Stimulated activated CD8-positive, alpha-beta memory T cell treated with anti-CD3 and anti-CD28 coated beads, Interleukin-7, amount 100 ng/mL, for 24 hours (primary cell): ENCODE data around the gene TRIP12.
"Not testable (repeated sequence)": the region's sequence is repeated elsewhere in the genome, so short reads cannot be mapped to it uniquely, and the experiment has no call there.

Experiments
- DNase-seq: peaks from one replicate; pipeline ENCODE4 v3.0.0-alpha.2; 2020; ENCODE audit warnings: low read depth

The TRIP12 gene

GRCh38 chr2:229768235-229768634 is 153.6 kb downstream of the TRIP12 start:
- no peak for DNase-seq

DNA sequence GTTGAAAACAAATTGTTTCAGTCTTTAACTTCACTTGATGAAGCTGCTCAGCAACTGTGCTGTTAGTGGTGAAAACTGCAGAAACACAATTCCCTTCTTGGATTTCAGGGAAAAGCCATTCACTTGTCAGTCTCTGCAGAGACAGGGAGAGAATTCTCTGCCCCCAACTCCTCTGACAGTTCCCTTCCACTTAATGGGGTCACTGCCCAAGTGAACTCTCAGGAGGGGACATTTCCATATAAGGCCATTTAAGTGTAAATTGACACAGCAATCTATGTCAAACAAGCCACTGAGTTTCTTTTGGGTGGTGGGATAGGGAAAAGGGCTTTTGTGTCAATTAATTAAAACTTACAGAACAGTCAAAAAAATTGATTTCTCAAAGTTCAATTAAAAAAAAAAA is 156.1 kb downstream of the TRIP12 start:
- DNase-seq: no peak

- no peak for DNase-seq
These were observed 160.1 kb downstream of the TRIP12 start for GRCh38 chr2:229761663-229762062.

GRCh38 chr2:229757462-229757861 is 164.3 kb downstream of the TRIP12 start:
- not testable (repeated sequence) for DNase-seq

DNA sequence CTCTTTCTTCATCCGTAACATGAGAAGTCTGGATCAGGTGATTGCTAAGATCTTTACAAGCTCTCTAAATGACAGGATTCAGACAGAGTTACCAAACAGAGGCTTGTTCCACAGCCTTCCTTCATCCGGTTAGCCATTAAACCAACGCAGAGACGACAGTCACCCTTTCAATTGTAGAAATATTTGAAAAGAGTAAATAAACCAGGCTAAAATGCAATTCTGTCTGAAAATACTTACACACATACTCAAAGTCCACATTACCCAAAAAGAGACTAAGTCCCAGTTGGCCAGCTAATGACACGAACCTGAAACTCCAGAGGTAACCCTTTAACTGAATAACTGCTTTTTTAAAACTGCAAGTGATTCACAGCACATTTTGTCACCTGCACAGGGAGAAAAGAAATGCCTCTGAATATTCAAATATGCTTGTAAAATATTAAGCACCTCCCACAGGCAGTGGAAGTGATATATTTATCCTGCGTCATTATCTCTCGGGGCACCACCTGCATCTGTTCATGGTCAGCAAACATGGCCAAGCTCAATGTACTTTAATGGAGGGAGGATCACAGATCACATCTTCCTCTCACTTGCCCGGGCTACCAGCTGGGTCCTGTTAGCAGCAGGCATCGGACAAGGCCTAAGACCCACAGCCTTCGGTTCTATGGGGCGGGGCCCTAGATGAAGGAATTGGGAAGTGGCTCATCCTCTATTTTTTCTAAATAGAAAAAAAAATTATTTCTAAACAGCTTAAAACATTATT is 168.7 kb downstream of the TRIP12 start:
- DNase-seq: no peak

- DNase-seq: no peak
These were observed 172.0 kb downstream of the TRIP12 start for GRCh38 chr2:229749779-229750178.

- no peak for DNase-seq
These were observed 172.9 kb downstream of the TRIP12 start for GRCh38 chr2:229748950-229749349.

- not testable (repeated sequence) for DNase-seq
These were observed 179.1 kb downstream of the TRIP12 start for GRCh38 chr2:229742691-229743090.

DNA sequence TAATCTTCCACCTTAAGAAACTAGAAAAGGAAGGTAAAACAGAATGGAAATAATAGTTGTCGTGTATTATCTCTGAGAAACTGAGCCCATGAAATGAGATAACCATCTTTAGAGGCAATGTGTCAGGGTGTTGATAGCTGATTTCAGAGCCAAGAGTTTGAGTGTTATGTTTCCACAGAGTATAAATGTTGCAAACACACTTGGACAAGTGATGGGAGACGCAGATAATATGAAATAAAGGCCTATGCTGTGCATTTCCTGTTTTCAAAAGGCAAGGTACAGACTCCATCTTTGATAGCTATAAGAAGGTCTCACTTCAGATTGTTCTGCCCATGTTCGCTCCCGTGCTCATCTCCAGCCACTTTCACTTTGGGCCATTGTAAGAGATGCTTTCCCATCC is 181.5 kb downstream of the TRIP12 start:
- no peak for DNase-seq

- DNase-seq: no peak
These were observed 183.7 kb downstream of the TRIP12 start for GRCh38 chr2:229738024-229738625.

- DNase-seq: no peak
These were observed 187.4 kb downstream of the TRIP12 start for GRCh38 chr2:229734410-229734809.

DNA sequence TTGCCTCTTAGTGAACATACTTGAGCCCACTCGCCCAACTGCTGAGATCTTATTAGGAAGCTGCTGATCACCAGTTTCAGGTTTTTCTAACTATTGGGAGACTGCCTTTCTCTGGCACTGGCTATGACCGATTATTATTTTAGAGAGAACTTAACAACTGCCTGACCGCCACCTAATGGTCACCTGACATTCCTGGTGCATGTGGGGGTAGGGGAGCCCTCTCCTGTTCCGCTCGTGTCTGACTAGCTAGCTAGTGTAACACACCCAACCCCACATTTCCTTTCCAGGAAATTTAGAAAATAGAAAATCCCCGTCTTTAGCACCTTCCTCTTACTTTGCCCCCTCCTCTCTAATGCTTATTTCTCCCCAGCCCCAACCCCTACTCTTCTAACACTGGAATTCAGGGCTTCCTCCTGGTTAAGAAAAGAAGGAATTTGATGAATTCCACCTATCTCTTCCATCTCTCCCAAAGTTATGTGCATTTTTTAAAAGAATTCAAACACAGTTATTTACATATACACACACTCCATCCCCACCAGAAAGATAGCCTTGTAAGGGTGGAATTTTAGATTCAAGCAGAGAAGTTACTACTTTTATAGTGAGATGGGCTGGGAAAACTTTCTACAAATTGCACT is 188.1 kb downstream of the TRIP12 start:
- no peak for DNase-seq

DNA sequence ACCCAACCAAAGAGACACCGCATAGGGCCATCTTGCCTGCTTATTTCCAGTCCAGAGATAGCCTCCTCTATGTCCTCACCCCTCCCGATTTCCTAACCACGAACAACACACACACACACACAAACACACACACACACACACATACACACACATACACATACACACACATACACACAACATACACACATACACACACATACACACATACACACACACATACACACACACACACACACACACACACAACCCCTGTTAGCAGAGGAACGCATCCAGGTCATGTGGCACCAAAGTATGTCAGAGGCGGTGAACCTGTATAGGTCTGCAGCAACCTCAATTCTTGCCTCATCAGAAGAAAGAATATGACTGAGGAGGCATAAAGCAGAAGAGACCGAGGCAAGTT is 188.9 kb downstream of the TRIP12 start:
- no peak for DNase-seq

- no peak for DNase-seq
These were observed 189.9 kb downstream of the TRIP12 start for GRCh38 chr2:229731916-229732315.

DNA sequence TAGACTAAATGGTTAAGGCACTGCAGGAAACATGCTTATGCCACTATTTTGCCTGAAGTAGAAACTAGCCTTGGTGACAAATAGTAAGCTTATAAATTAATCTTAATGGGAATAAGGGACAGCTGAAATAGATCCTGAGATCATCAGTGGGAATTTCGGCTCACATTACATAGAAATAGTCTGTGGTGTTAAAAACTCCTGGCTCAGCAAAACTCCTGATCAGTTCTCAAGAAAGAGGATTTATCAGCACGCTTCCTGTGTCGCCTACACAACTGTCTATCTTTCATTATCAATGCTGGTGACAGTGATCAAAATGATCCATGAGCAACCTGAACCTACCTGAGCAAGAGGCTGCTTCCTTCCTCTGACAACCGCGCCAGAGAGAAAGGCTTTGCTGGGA is 190.4 kb downstream of the TRIP12 start:
- DNase-seq: no peak

DNA sequence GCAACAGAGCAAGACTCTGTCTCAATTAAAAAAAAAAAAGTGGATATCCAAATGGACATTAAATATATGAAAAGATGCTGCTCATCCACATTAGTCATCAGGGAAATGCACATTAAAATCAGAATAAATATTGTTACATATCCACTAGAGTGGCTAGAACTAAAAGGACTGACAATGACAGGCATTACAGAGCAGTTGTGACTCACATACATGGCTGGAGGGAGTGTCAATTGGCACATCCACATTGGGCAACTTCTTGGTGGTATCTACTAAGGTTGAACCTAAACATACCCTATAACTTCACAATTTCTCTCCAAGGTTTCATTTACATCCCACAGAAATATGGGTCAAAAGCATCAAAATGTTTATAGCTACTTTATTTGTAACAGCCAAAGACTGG is 193.4 kb downstream of the TRIP12 start:
- DNase-seq: no peak

DNA sequence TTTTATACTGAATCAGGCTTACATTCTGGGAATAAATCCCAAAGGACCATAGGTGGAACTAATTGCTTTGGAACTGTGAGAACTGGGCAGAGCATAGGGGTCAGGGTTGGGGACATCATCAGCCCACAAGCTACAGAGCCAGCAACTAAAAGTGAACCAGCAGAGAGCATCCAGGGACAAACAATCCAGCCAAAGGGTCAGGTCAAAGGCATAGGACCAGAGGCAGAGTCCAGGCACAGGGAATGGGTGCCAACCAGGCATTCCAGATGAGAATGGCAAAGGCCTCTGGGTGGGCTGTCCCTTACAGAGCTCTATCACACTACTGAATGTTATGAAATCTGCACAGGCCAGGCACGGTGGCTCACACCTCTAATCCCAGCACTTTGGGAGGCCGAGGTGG is 195.2 kb downstream of the TRIP12 start:
- no peak for DNase-seq

DNA sequence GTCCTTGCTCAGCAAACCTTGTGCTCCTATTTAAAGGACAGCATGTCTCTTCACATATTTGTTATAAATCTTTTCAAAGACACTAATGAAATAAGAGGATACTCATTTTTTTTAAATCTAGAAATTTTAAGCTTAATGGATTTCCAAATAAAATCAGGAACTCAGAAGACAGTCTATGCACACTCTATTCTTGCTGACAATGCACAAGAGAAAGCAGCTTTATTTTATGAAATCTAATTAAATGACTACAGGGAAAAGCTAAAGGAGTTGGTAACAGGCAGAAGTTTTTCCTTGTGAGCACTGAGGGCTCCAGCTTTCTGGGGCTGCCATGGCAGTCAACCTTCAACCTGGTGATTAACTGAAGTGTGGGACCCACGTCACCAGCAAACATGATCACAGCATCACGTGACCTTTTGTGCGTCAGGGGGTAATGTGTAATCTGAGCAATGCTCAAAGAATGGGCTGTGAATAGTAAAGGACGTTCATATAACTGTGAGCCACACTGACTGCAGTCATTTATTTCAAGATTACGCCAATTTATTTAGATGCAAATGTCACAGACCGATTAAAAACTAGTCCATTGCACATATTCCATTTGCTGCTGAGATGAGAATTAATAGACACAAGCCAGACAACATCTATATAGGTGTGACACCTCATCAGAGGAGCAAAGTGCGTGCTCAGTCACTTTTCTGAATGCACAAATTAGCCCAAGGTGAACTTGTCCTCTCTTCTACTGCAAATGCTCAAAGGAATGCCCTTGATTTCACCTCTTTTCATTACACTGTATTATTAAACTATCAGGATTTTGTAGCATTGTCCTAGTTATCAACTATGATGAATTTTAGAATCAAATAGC is 195.9 kb downstream of the TRIP12 start:
- no peak for DNase-seq

DNA sequence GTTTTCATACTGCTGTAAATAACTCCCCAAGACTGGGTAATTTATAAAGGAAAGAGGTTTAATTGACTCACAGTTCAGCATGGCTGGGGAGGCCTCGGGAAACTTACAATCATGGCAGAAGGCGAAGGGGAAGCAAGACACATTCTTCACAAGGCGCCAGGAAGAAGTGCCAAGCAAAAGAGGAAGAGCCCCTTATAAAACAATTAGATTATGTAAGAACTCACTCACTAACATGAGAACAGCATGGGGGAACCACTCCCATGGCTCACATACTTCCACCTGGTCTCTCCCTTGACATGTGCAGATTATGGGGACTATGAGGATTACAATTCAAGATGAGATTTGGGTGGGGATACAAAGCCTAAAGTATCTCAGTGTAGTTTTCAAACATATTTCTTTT is 198.6 kb downstream of the TRIP12 start:
- not testable (repeated sequence) for DNase-seq

DNA sequence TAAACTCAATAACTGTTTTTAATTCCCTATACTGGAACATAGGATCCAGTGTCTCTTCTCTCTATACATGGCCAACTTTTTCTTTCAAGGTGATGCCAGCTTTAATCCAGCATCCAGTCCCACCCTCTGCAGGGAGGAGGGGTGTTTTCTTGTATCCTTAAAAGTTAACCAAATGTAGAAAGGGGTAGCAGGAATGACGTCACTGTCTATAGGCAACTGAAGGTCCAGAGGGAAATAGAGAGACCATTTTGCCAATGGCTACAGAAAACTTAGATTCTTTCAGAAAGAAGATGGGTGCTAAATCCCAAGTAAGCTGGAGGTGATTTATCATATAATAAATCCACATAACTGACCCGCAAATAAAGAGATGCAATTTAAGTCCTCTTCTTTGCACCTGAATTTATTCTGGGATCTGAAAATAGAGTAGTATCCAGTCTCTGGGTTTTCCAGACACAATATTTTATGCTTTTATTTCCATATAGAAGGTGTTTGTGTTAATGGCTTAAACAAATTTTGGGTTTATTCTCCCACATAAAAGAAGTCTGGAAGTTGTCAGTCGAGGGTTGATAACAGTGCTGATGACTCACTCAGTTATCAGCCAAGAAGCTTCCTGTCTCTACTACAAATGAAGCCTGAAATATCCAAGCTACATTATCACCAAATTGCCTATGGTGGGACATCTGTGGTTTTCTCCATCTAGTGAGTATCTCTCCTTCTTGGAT is 201.7 kb downstream of the TRIP12 start:
- no peak for DNase-seq

DNA sequence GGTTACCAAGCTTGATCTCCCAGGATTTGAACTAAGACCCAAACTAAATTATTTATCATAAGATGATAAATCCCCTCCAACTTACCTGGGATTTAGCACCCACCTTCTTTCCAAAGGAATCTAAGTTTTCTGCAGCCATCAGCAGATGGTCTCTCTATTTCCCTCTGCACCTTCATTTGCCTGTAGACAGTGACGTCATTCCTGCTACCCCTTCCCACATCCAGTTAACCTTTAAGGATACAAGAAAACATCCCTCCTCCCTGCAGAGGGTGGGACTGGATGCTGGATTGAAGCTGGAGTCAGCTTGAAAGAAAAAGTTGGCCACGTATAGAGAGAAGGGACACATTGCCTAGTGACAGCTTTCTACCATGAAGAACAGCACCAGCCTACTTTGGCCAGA is 203.8 kb downstream of the TRIP12 start:
- no peak for DNase-seq
